HG03060 (cell line): ENCODE data around the gene DEPDC4.
"Not testable (repeated sequence)": the region's sequence is repeated elsewhere in the genome, so short reads cannot be mapped to it uniquely, and the experiment has no call there.

Source experiments
- ATAC-seq: cut with Tn5 transposase; IDR thresholded peaks from one replicate; pipeline ENCODE4 v1.9.1; 2021; ENCODE audit warnings: low read depth, moderate number of reproducible peaks; ENCODE audit not compliant: unreplicated experiment

DEPDC4 gene

DNA sequence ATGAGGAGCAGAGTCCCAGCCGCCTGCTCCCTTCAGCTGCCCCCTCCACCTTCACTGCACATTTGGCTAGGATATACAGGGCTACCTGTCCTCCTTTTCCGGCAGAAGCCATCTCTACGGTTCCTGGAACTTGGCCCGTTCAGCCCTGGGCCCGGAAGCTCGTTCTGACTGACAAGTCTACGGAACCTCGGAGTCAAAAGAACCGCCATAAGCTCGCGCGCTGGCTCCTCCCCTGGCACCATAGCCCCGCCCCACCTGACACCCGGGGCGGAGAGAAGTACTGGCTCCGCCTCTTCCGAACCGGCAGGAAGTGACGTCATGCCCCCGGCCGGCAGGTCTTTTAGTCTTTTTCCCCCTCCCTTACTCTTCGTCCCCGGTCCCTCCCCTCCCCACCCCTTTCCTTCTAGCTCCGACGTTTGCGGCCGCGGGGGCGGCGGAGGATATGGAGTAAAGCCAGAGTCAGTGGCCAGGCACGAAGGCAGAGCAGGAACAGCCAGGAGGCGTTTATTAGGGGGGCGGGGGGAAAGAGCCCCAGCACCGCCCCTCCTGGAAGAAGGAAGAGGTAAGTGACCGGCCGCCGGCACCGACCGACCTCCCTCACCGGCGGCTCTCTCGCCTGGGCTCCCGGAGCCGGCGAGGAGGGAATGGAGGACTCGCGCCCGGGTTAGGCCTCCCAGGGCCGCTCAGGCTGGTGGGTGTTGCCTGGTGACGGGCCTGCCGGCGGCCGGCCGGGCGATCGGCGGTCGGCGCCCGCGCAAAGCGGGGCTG is at the start of gene DEPDC4, which contains the start of gene SCYL2:
Gene DEPDC4, minus strand, starts transcription at position 245 of the 768 bp plus-strand sequence. Its CDS starts 3 bp downstream, at position 242.
Gene SCYL2, plus strand, starts transcription at position 343 of the 768 bp plus-strand sequence. CDS start 15,794 bp downstream, outside the sequence.
- ATAC-seq = peak; percentile 84

DNA sequence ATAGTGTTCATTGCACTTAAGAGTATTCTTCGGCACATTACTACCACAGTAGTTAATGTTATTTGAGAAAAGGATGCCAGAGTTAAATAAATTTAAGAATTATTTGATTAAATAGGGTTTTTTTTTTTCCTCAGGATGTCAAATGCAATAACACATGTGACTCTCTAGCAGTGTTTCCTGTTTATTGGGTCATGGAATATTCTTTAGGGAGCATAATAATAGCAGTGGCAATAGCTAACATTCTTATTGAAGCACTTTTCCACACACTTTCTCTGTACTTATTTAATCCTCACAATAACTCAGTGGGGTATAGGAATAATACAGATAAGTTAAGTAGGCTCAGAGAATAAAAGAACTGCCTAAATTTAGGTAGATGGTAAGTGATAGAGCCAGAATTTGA is 44.4 kb upstream of the DEPDC4 start:
- no peak for ATAC-seq

DNA sequence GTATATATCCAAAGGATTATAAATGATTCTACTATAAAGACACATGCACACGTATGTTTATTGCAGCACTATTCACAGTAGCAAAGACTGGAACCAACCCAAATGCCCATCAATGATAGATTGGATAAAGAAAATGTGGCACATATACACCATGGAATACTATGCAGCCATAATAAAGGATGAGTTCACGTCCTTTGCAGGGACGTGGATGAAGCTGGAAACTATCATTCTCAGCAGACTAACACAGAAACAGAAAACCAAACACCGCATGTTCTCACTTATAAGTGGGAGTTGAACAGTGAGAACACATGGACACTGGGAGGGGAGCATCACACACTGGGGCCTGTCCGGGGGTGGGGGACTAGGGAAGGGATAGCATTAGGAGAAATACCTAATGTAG is 41.3 kb upstream of the DEPDC4 start:
- ATAC-seq = not testable (repeated sequence)

DNA sequence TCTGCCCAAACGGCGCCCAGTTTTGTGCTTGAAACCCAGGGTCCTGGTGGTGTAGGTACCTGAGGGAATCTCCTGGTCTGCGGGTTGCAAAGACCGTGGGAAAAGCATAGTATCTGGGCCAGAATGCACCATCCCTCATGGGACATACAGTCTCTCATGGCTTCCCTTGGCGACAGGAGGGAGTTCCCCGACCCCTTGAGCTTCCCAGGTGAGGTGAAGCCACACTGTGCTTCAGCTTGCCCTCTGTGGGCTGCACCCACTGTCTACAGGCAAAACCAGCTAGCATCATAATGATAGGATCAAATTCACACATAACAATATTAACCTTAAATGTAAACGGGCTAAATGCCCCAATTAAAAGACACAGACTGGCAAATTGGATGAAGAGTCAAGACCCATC is 37.5 kb upstream of the DEPDC4 start:
- ATAC-seq = not testable (repeated sequence)

DNA sequence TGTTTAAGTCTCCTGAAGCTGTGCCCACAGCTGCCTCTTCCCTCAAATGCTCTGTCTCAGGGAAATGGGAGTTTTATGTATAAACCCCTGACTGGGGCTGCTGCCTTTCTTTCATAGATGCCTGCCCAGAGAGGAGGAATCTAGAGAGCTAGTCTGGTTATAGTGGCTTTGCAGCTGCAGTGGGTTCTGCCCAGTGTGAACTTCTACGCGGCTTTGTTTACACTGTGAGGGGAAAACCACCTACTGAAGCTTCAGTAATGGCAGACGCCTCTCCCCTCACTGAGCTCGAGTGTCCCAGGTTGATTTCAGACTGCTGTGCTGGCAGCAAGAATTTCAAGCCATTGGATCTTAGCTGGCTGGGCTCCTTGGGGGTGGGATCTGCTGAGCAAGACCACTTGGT is 37.0 kb upstream of the DEPDC4 start:
- no peak for ATAC-seq

DNA sequence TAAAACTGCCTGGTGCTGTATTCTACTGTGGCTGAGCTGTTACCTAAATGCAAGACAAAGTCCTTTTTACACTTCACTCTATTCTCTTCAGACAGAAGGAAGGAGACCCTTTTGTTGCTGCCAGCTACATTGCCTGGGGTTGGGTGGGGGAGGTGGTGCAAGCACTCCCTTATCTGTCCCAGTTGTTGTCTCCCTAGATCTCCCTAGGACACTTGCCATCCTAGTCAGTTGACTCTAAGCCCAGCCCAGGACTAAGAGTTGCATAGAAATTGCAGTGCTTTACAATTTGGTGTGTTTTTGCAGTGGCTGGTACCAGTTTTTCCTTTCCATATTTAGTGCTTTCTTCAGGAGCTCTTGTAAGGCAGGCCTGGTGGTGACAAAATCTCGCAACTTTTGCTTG is 35.2 kb upstream of the DEPDC4 start:
- no peak for ATAC-seq

DNA sequence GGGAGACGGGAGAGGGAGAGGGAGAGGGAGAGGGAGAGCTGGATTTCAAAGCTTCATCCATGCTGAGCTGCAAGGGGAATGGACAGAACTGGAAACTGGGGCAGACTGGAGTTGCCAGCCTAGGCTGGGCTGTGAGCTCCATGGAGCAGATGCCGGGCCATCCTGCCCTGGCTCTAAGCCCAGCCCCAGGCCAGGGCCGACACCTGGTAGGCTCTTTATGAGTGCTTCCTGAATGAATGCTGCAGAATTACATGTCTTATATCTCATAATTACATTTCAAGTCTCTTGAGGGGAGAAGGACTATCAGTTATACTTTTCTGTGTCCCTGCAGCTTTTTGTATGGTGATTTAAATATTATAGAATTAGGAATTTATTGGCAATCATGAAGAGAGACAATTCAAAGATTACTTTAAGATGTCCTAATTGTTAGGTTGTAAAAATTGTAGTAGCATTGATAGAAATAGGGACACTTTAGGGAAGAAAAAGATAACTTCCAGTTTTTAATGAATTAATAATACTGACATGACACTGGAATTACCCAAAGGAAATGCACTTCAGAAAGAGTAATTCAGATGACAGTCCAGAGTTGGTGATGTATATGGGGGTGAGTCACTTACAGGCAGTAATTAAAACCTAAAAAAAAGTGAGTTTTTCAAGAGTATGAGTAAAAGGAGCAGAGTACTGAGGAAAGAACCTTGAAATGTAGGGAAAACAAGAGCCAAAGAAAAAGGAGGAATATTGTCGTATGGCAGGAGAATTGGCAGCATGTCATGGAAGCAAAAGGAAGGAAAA is 29.1 kb upstream of the DEPDC4 start:
- no peak for ATAC-seq

DNA sequence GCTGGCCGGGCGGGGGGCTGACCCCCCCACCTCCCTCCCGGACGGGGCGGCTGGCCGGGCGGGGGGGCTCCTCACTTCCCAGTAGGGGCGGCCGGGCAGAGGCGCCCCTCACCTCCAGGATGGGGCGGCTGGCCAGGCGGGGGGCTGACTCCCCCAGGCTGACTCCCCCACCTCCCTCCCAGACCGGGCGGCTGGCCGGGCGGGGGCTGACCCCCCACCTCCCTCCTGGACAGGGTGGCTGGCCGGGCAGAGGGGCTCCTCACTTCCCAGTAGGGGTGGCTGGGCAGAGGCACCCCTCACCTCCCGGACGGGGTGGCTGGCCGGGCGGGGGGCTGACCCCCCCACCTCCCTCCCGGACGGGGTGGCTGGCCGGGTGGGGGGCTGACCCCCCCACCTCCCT is 27.5 kb upstream of the DEPDC4 start:
- not testable (repeated sequence) for ATAC-seq

DNA sequence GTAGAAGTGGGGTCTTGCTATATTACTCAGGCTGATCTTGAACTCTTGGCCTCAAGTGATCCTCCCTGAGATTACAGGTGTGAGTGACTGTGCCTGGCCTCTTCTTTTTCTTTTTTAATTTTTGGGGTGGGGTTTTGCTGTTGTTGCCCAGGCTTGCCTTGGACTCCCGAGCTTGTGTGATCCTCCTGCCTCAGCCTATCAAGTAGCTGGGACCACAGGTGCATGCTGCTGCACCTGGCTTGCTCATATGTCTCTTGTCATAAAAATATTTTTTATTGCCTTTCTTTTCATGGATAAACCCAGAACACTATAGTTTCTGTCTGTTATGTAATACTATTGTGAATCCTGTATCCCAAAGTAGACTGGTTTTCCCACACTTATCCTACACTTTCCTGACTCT is 26.1 kb upstream of the DEPDC4 start:
- ATAC-seq = no peak

DNA sequence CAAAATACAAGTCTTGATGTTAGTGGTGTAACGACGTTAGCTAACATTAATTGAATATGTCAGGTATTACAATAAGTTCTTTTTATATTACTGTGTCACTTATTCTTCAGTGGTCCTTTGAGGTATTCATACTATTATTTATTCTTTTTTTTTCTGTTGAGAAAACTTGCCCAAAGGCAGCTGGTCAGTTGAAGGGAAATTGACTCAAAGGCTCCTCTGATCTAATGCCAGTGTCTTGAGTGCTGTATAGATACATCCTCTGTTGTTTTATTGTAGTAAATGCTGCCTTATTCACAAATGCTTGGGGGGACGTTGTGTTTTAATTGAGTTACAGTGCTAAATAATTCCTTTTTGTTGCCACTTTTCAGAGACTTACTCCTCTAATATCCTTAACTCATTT is 23.1 kb upstream of the DEPDC4 start:
- no peak for ATAC-seq

DNA sequence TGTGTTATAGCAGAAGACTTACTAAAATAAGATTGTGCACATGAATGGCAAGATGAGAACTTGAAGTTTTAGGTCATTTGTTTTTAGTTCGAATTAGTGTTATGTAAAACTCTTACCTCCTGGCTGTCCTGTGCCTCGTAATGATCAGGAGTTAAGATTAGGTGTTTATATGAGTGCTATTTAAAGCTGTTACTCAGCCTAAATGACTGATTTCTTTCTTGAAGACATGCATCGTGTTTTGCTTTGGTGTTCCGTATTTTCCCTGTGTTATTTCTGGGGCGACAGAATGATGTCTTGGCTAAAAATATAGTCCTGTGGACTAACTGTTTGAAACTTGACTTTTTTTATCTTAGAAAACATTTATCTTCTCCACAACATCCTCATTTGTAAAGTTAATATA is 22.2 kb upstream of the DEPDC4 start:
- no peak for ATAC-seq

DNA sequence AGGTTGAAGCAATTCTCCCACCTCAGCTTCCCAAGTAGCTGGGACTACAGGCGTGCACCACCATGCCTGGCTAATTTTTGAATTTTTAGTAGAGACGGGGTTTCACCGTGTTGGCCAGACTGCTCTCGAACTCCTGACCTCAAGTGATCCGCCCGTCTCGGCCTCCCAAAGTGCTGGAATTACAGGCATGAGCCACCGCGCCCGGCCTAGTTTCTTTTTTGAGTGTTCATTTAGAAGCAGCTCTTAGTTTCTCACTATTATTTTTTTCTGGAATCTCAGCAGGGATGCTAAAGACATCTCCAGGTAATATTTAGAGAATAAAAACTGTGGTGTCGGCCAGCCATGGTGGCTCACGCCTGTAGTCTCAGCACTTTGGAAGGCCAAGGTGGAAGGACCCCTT is 17.7 kb upstream of the DEPDC4 start:
- not testable (repeated sequence) for ATAC-seq

DNA sequence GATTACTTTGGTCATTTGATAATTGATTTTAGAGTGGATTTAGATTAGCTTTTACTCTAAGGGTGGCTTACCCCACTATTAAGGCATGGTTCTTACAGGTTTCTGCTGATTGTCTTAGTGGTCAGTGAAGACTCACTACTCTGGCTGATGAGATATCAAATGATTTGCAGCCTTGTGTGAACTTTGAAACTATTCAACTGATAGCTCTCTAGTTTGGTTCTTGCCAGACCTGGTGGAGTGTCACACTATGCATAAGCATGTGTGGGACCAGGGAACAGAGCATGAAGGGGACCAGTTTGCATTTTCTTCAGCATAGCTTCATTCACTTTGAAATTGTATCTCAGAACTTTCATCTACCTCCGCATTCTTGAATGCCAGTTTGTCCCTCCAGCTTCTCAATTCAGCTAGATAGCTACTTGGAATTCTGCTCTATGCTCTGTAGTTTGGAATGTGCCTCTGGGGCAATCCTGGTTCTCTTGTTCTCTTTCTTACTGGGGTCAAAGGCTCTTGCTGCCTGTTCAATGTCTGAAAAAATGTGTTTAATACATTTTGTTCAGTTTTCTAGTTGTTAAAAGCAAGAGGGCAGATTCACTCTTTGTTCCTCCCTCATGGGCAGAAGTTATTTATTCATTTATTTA is 12.8 kb upstream of the DEPDC4 start:
- no peak for ATAC-seq

DNA sequence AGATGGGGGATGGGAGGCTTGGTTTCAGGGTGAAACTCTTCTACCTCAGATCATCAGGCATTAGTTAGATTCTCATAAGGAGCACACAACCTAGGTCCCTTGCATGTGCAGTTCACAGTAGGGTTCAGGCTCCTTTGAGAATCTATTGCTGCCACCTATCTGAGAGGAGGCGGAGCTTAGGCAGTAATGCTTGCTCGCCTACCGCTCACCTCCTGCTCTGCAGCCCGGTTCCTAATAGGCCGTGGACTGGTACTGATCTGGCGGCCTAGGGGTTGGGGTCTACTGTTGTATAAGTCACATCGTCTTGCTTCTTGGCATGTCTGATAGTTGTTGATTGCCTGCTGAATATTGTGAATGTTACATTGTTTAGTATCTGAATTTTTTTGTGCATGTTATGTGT is 12.3 kb upstream of the DEPDC4 start:
- no peak for ATAC-seq

DNA sequence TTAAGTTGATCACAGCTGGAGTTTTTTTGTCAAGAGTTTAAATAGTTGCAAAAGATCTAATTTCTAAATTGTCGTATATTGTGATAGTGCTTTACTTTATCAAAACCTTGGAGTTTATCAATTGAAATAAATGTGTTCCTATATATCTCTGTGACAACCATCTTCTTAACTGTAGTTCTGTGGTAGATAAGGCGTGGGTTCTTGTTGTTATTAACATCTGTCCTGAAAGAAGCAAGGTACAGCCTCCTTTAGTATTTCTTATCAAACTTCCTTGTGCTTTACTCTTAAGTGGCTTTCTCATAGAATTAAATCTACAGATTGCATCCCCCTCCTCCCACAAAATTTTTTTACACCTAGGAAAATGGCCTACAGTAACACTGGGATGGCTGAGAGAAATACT is 7.4 kb upstream of the DEPDC4 start:
- ATAC-seq = no peak

DNA sequence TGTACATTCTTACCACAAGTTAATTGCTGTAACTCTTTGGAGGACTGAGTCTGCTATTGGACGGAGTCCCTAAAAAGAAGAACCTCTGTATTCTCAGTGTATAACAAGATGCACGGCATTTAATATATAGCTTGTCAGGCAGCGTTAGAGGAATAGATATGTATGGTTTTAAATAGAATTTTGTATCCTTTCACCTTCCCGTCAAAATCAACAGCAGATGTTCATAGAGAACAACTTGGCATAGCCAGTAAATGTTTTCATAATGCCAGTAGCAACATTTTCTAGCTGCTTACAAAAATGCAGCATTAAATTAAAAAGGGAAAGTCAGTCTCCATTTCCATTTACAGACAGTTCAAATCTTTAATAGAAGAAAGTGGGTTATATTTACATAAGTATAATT is 6.9 kb upstream of the DEPDC4 start:
- ATAC-seq = no peak

DNA sequence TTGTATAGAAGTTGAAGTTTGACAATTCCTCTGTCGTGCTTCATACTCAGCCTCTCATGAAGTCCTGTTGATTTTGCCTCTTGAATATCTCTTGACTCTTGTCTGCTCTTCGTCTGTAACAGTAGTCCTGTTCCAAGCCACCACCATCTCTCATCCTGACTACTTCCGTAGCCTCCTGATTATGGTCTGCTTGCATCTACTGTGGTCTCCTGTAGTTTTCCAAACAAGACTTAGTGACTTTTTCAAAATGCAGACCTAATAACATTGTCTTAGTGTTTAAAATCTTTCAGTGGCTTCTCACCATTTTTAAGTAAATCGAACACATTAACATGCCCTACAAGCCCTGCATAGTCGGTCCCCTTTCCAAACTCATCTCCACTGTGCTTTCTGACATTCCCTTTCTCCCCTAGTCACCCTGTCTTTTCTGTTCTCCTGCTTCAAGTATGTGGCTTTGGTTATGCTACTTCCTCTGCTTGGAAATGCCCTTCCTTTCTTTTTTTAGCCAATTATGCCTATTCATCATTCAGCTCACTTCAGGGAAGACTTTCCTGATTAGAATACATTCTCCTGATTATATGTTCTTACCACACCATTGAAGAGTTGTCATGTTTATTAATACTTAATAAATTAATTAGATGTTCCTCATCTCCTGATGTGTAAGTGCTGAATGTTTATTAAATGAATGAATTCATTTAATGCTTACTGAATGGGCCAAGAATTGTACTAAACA is 2.1 kb upstream of the DEPDC4 start:
- no peak for ATAC-seq

DNA sequence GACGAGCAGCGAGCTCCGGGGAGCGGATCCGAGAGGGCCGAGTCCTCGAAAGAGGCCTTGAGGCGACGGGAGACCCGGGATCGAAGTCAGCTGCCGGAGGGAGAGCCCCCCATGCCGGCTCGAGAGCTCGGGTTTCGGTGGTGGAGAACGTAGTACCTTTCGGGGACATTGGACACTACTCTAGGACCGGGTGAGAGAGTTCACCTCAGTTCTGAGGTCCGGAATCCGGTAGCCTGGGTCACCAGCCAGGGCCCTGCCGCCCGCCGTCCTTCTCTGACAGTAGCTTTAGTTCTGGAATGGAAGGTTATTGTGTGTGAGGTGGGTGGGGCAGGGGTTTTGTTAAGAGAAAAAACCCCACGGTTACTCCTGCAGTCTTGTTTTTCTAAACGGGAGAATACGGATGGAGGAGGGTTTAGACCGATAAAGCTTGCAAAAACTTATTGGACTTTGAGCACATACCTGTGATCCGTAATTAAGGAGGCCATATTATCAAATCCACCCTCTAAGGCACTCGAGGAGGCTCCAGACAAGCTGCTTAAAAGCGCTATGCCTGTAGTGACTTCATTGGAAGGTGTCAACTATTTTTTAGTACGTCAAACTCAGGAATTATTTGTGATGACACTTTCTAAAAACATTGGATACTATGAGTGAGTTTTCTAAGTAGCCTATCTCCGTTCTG is 863 bp upstream of the DEPDC4 start:
- ATAC-seq = no peak

DNA sequence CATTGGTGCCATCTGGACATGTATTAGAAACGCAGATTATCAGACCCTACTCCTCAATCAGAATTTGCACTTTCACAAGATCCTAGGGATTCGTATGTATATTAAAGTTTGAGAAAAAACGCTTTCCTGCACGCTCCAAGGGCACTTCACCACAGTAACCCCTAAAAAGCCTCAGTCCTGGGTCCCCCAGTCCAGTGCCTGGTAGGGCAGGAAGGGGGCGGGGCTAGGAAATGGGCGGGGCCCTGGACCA is 369 bp downstream of the DEPDC4 start:
- ATAC-seq = peak; percentile 74
